ENCODE measurements around the gene ANKRD12. TPM values are rescaled to one million over a fixed set of nuclear protein-coding genes. Genes with fewer than 3 reads are reported as not detected.

The ANKRD12 gene
- total RNA-seq, 1 experiment from 2014 or later = 19.1 TPM

DNA sequence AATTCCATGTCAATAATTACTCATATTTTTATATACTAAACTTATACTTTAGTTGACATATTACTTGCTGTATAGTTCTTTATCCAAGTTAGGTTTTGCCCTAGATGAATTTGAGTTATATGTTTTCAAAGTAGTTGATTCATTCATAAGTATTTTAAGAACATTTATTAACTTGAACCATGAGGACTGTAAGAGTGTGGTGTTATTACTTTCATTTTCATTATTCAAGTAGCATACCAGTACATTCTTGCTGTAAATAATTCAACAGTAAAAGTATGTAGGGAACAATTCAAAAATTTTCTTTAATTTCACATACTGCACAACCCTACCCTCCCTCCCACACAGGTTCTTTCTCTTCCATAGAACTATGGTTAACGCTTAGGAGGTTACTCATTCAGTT, 75.4 kb downstream of the ANKRD12 start:
- Histone ChIP-seq H3K9me2 (replicated peaks; ENCODE audit: low read length) (no peaks in the 10 kb centered on the region), H2AFZ (ENCODE audit: low read length) (no peak overlapping the region), H3K4me3 (ENCODE audit: low read length) (no peak overlapping the region), H3K27me3 (ENCODE audit: low read length) (no peaks in the 10 kb centered on the region), H3K4me2 (ENCODE audit: low read length) (no peak overlapping the region), H3K9me3 (ENCODE audit: low read length) (no peaks in the 10 kb centered on the region), H3K9ac (ENCODE audit: low read length) (no peak overlapping the region), H3K36me3 (ENCODE audit: low read depth, low read length) (peaks cover 10% of the 10 kb centered on the region; the same call in 1 of the 2 replicates), H4K20me1 (ENCODE audit: low read length) (no peaks in the 10 kb centered on the region), H3K79me2 (ENCODE audit: low read length) (no peaks in the 10 kb centered on the region), H3K27ac (ENCODE audit: low read length) (no peak overlapping the region), H3K4me1 (ENCODE audit: insufficient read depth, low read length) (no peaks in the 10 kb centered on the region), H3F3A (ENCODE audit: low read length, unreplicated experiment) (no peaks in the 10 kb centered on the region)
- intact Hi-C loops (cut with micrococcal nuclease) = no loop called here
- no TSS peak for BruUV-seq (replicated peaks)
- DNase-seq (no peak), ATAC-seq (no peak)
- CTCF ChIA-PET = no interaction called here
- TF ChIP-seq EZH2phosphoT487 (IDR thresholded peaks at IDR 0.05; ENCODE audit: borderline replicate concordance, low read length) = no peak
- no peak for TF ChIP-seq CTCF (conservative IDR thresholded peaks at IDR 0.05; ENCODE audit: low read depth, low read length)
- TF ChIP-seq EZH2 (IDR thresholded peaks at IDR 0.05; ENCODE audit: low read length, unreplicated experiment) = no peak
- POLR2A ChIA-PET (ENCODE audit: unreplicated experiment) = no interaction called here

DNA sequence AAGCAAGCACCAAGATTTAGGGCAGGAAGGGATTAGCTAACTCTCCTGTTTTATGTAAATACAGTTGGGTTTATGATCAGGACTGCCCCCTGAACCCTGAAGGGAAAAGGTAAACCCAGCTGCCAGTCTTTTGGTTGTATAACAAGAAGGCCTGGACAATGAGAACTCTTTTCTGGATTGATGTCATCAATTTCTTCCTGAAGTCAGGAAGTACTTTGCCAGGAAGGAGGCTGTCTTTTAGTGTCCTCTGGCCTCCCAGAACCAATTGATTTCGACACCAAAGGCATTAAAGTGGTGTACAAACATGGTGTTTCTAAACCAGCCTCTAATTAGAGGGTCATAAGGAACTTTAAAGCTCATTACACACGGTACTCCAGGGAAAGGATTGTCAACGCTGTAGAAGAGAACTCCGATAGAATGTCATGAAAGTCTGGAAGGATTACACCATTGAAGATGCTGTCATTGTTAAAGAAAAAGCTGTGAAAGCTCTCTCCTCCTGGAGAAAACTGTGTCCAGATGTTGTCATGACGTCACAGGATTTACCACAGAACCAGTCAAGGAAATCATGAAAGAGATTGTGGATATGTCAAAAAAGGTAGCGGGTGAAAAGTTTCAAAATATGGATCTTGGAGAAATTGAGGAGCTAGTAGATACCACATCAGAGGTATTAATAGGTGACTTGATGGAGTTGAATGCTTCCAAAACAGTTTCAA, 78.8 kb downstream of the ANKRD12 start:
- no peaks in the 10 kb centered on the region for H3K4me1 ChIP-seq (ENCODE audit: insufficient read depth, low read length)
- H3K79me2 ChIP-seq (ENCODE audit: low read length) = no peaks in the 10 kb centered on the region
- DNase-seq = no peak
- ChIA-PET POLR2A (ENCODE audit: unreplicated experiment) (no interaction called here), CTCF (no interaction called here)
- H3K4me2 ChIP-seq (ENCODE audit: low read length) = no peak overlapping the region
- H3K9me3 ChIP-seq (ENCODE audit: low read length) = no peaks in the 10 kb centered on the region
- no peak overlapping the region for H3K9ac ChIP-seq (ENCODE audit: low read length)
- no peak for ATAC-seq
- H2AFZ ChIP-seq (ENCODE audit: low read length) = no peak overlapping the region
- H3F3A ChIP-seq (ENCODE audit: low read length, unreplicated experiment) = no peaks in the 10 kb centered on the region
- intact Hi-C loops (cut with micrococcal nuclease) = no loop called here
- H3K27me3 ChIP-seq (ENCODE audit: low read length) = no peaks in the 10 kb centered on the region
- H4K20me1 ChIP-seq (ENCODE audit: low read length) = no peaks in the 10 kb centered on the region
- peaks cover 10% of the 10 kb centered on the region; the same call in 1 of the 2 replicates for H3K36me3 ChIP-seq (ENCODE audit: low read depth, low read length)
- H3K9me2 ChIP-seq (replicated peaks; ENCODE audit: low read length) = no peaks in the 10 kb centered on the region
- no TSS peak for BruUV-seq (replicated peaks)
- H3K4me3 ChIP-seq (ENCODE audit: low read length) = no peak overlapping the region
- no peak overlapping the region for H3K27ac ChIP-seq (ENCODE audit: low read length)
- no peak for TF ChIP-seq CTCF (conservative IDR thresholded peaks at IDR 0.05; ENCODE audit: low read depth, low read length)
- TF ChIP-seq EZH2 (IDR thresholded peaks at IDR 0.05; ENCODE audit: low read length, unreplicated experiment) = no peak
- no peak for TF ChIP-seq EZH2phosphoT487 (IDR thresholded peaks at IDR 0.05; ENCODE audit: borderline replicate concordance, low read length)

GRCh38 chr18:9216459-9216858, 79.9 kb downstream of the ANKRD12 start:
- H3F3A ChIP-seq (ENCODE audit: low read length, unreplicated experiment) = no peaks in the 10 kb centered on the region
- no peak overlapping the region for H3K4me2 ChIP-seq (ENCODE audit: low read length)
- DNase-seq (no peak), ATAC-seq (no peak)
- no peaks in the 10 kb centered on the region for H3K9me2 ChIP-seq (replicated peaks; ENCODE audit: low read length)
- no peak overlapping the region for H3K9ac ChIP-seq (ENCODE audit: low read length)
- H3K9me3 ChIP-seq (ENCODE audit: low read length) = no peaks in the 10 kb centered on the region
- no peak overlapping the region for H3K4me3 ChIP-seq (ENCODE audit: low read length)
- no peaks in the 10 kb centered on the region for H3K27me3 ChIP-seq (ENCODE audit: low read length)
- H3K27ac ChIP-seq (ENCODE audit: low read length) = no peak overlapping the region
- CTCF ChIA-PET = no interaction called here
- POLR2A ChIA-PET (ENCODE audit: unreplicated experiment) = interaction anchor here (0.5 kb wide), 1 partner anchor 269 kb away, joined by 3 read pairs; no protein-coding TSS in a partner anchor
- no TSS peak for BruUV-seq (replicated peaks)
- intact Hi-C loops (cut with micrococcal nuclease) = no loop called here
- H2AFZ ChIP-seq (ENCODE audit: low read length) = no peak overlapping the region
- H3K79me2 ChIP-seq (ENCODE audit: low read length) = no peaks in the 10 kb centered on the region
- no peaks in the 10 kb centered on the region for H4K20me1 ChIP-seq (ENCODE audit: low read length)
- TF ChIP-seq EZH2 (IDR thresholded peaks at IDR 0.05; ENCODE audit: low read length, unreplicated experiment) = no peak
- no peak for TF ChIP-seq CTCF (conservative IDR thresholded peaks at IDR 0.05; ENCODE audit: low read depth, low read length)
- no peaks in the 10 kb centered on the region for H3K4me1 ChIP-seq (ENCODE audit: insufficient read depth, low read length)
- peaks cover 7% of the 10 kb centered on the region; the same call in 1 of the 2 replicates for H3K36me3 ChIP-seq (ENCODE audit: low read depth, low read length)
